HL-60 (cell line): ENCODE data around the gene OSBP2.

Source experiments
- DNase-seq, 2 experiments: peaks; one replicate each; pipeline ENCODE4 v3.0.0-alpha.2; 2010 to 2020; ENCODE audit warnings: low read depth in 1 of 2, low spot score in 1 of 2
- H3K27ac ChIP-seq: fragments of 250-450 bp; sonication (Bioruptor Pico); replicated peaks from 2 replicates; pipeline ENCODE4 v1.5.1; 2020; ENCODE audit warnings: mild to moderate bottlenecking, moderate library complexity
- H3K27me3 ChIP-seq: fragments of 250-450 bp; sonication (Bioruptor Pico); 2 replicates; pipeline ENCODE4 v1.5.1; 2021; ENCODE audit warnings: mild to moderate bottlenecking, moderate library complexity; ENCODE audit not compliant: insufficient read depth, poor library complexity, severe bottlenecking
- H3K4me3 ChIP-seq: replicated peaks from 2 replicates; pipeline ENCODE4 v1.5.1; 2011; ENCODE audit warnings: mild to moderate bottlenecking, control low read depth, low read length; ENCODE audit not compliant: insufficient read depth
- GABPA ChIP-seq: IDR thresholded peaks from 2 replicates; pipeline ENCODE4 v1.6.1; 2012; ENCODE audit warnings: low read depth
- POLR2AphosphoS5 ChIP-seq: IDR thresholded peaks from 2 replicates; pipeline ENCODE4 v1.6.1; 2012; ENCODE audit warnings: low read depth
- SPI1 ChIP-seq: IDR thresholded peaks from 2 replicates; pipeline ENCODE4 v1.6.1; 2012; ENCODE audit warnings: low read depth, mild to moderate bottlenecking, borderline replicate concordance
- TF ChIP-seq, protein P1 (sequence below): IDR thresholded peaks from 2 replicates; pipeline ENCODE4 v1.6.1; 2012; ENCODE audit warnings: low read depth; ENCODE audit not compliant: insufficient replicate concordance
- TF ChIP-seq, protein P2 (sequence below): IDR thresholded peaks from one replicate; pipeline ENCODE4 v1.5.1; 2011; ENCODE audit warnings: low read length, control low read depth, inconsistent platforms; ENCODE audit not compliant: insufficient read depth

Gene OSBP2

DNA sequence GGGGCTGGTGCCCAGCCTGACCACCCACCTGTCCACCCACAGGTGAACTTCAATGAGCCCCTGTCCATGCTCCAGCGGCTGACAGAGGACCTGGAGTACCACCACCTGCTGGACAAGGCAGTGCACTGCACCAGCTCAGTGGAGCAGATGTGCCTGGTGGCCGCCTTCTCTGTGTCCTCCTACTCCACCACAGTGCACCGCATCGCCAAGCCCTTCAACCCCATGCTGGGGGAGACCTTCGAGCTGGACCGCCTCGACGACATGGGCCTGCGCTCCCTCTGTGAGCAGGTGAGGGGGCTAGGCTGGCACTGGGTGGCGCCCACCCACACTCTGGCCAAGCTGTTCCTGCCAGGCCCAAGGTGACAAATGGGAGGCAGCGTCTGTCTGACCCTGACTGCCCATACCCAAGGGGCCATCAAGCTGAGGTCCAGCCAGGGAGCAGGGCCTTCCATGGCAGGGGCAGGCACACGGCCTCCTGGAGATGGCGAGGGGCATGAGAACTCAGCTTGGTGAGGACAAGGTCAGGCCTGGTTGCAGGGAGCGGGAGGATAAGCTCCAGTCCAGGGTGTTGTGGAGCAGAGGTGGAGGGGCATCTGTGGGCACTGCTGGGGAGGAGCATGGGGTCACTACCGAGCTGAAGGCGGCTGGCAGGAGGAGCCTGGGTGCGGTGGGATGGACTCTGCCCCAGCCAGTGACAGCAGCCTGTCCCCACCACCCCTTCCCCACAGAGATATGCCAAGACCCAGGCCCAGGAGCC is 196.2 kb downstream of the OSBP2 start:
- Histone ChIP-seq H3K27ac (no peak overlapping the region), H3K27me3 (no peaks in the 10 kb centered on the region), H3K4me3 (no peak overlapping the region)
- no peak for DNase-seq
- TF ChIP-seq, protein P1, sequence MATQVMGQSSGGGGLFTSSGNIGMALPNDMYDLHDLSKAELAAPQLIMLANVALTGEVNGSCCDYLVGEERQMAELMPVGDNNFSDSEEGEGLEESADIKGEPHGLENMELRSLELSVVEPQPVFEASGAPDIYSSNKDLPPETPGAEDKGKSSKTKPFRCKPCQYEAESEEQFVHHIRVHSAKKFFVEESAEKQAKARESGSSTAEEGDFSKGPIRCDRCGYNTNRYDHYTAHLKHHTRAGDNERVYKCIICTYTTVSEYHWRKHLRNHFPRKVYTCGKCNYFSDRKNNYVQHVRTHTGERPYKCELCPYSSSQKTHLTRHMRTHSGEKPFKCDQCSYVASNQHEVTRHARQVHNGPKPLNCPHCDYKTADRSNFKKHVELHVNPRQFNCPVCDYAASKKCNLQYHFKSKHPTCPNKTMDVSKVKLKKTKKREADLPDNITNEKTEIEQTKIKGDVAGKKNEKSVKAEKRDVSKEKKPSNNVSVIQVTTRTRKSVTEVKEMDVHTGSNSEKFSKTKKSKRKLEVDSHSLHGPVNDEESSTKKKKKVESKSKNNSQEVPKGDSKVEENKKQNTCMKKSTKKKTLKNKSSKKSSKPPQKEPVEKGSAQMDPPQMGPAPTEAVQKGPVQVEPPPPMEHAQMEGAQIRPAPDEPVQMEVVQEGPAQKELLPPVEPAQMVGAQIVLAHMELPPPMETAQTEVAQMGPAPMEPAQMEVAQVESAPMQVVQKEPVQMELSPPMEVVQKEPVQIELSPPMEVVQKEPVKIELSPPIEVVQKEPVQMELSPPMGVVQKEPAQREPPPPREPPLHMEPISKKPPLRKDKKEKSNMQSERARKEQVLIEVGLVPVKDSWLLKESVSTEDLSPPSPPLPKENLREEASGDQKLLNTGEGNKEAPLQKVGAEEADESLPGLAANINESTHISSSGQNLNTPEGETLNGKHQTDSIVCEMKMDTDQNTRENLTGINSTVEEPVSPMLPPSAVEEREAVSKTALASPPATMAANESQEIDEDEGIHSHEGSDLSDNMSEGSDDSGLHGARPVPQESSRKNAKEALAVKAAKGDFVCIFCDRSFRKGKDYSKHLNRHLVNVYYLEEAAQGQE = no peak
- TF ChIP-seq, protein P2, sequence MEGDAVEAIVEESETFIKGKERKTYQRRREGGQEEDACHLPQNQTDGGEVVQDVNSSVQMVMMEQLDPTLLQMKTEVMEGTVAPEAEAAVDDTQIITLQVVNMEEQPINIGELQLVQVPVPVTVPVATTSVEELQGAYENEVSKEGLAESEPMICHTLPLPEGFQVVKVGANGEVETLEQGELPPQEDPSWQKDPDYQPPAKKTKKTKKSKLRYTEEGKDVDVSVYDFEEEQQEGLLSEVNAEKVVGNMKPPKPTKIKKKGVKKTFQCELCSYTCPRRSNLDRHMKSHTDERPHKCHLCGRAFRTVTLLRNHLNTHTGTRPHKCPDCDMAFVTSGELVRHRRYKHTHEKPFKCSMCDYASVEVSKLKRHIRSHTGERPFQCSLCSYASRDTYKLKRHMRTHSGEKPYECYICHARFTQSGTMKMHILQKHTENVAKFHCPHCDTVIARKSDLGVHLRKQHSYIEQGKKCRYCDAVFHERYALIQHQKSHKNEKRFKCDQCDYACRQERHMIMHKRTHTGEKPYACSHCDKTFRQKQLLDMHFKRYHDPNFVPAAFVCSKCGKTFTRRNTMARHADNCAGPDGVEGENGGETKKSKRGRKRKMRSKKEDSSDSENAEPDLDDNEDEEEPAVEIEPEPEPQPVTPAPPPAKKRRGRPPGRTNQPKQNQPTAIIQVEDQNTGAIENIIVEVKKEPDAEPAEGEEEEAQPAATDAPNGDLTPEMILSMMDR = peak; percentile 81

DNA sequence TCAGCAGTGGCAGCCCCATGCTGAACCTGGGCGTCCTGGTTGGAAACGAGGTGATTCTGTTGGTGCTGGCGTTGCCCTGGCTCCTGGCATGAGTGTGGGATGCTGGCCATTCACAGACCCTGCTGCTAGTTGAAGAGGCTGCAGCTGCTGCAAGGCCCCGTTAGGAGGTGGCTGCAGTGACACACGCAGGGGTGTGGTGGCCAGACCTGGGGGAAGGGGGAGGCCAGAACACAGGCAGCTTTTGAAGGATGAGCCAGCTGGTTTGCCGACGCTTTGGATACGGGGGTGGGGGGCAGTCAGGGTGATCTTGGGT is 196.7 kb downstream of the OSBP2 start:
- Histone ChIP-seq H3K27ac (no peak overlapping the region), H3K27me3 (no peaks in the 10 kb centered on the region), H3K4me3 (no peak overlapping the region)
- no peak for TF ChIP-seq SPI1
- TF ChIP-seq, protein P1 = no peak
- DNase-seq = no peak

- no peak for TF ChIP-seq POLR2AphosphoS5
- TF ChIP-seq, protein P1 = no peak
- TF ChIP-seq SPI1 = no peak
- TF ChIP-seq GABPA = no peak
- TF ChIP-seq, protein P2 = no peak
- no peaks in the 10 kb centered on the region for H3K27me3 ChIP-seq
- no peak overlapping the region for H3K4me3 ChIP-seq
- DNase-seq = no peak
- H3K27ac ChIP-seq = no peak overlapping the region
Observed at GRCh38 chr22:30891781-30892180, 197.1 kb downstream of the OSBP2 start.

DNA sequence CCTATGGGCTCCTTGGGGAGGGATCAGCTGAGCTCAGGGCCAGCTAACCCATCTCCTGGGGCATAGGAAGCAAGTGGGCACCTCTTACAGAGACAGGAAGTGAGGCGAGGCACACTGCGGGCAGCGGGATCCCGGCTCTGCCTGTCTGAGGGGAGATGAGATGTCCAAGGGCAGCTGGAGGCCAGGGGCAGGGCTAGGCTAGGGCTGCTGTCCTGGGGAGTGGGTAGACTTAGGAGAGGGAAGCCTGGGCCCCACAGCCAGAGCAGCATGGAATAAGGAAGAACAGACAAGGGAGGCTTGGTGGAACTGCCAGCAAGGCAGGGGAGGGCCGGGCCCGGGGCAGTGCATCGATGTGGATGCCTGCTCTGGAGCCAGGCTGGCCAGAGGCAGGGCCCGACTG is 197.6 kb downstream of the OSBP2 start:
- DNase-seq = no peak
- TF ChIP-seq, protein P2 = no peak
- TF ChIP-seq POLR2AphosphoS5 (no peak), SPI1 (no peak), GABPA (no peak)
- TF ChIP-seq, protein P1 = no peak
- Histone ChIP-seq H3K27me3 (no peaks in the 10 kb centered on the region), H3K4me3 (no peak overlapping the region), H3K27ac (no peak overlapping the region)
